Gastroesophageal sphincter (tissue), 3 donors: ENCODE data around the gene IL25.

Experiments used
- POLR2A ChIP-seq, 2 donors: fragments of 450-650 bp; IDR thresholded peaks; one replicate each; pipeline ENCODE4 v1.6.1; 2017; ENCODE audit warnings: antibody characterized with exemption in 2 of 2, mild to moderate bottlenecking in 2 of 2, moderate library complexity in 1 of 2
- POLR2AphosphoS5 ChIP-seq: sonication (generic); formaldehyde crosslinking; IDR thresholded peaks from one replicate; pipeline ENCODE4 v1.6.1; 2017; ENCODE audit warnings: antibody characterized with exemption
- TF ChIP-seq, protein P1 (sequence below), 4 experiments: fragments of 200-600 bp in 2 of 4; fragments of 450-650 bp in 2 of 4; sonication (generic) in 1 of 4; IDR thresholded peaks; one replicate each; pipeline ENCODE4 v1.5.1; 2017 to 2019; ENCODE audit warnings: antibody characterized with exemption in 4 of 4, mild to moderate bottlenecking in 2 of 4, moderate library complexity in 2 of 4

DNA sequence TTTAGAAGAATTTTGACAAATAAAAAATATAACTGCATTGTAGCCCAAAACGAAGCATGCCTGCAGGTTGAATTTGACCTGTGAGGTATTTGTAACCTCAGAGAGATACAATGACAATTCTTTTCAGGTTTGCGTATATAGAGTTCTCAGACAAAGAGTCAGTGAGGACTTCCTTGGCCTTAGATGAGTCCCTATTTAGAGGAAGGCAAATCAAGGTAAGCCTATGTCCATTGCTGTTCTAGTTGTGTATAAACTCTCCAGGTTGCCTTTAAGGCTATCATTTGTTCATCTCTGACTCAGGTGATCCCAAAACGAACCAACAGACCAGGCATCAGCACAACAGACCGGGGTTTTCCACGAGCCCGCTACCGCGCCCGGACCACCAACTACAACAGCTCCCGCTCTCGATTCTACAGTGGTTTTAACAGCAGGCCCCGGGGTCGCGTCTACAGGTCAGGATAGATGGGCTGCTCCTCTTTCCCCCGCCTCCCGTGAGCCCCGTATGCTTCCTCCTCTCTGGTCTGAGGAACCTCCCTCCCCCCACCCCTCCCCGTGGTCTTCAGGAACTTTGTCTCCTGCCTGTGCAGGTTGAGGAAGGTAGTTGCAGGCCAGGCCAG, 48.7 kb upstream of the IL25 start:
- TF ChIP-seq POLR2AphosphoS5 (no peak), POLR2A (IDR thresholded peaks at IDR 0.05) (no peak)
- TF ChIP-seq, protein P1, sequence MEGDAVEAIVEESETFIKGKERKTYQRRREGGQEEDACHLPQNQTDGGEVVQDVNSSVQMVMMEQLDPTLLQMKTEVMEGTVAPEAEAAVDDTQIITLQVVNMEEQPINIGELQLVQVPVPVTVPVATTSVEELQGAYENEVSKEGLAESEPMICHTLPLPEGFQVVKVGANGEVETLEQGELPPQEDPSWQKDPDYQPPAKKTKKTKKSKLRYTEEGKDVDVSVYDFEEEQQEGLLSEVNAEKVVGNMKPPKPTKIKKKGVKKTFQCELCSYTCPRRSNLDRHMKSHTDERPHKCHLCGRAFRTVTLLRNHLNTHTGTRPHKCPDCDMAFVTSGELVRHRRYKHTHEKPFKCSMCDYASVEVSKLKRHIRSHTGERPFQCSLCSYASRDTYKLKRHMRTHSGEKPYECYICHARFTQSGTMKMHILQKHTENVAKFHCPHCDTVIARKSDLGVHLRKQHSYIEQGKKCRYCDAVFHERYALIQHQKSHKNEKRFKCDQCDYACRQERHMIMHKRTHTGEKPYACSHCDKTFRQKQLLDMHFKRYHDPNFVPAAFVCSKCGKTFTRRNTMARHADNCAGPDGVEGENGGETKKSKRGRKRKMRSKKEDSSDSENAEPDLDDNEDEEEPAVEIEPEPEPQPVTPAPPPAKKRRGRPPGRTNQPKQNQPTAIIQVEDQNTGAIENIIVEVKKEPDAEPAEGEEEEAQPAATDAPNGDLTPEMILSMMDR (IDR thresholded peaks at IDR 0.05), result no peak
